Coronary artery (tissue), 2 donors: ENCODE data around the gene HNRNPF.

ENCODE experiments used
- DNase-seq: peaks from one replicate; pipeline ENCODE4 v3.0.0-alpha.2; 2017; ENCODE audit warnings: low spot score
- H3K27ac ChIP-seq, 2 donors: fragments of 200-600 bp; sonication (generic); one replicate each; pipeline ENCODE4 v1.5.1; 2016 to 2019
- H3K4me3 ChIP-seq: fragments of 200-600 bp; sonication (generic); 2 replicates; pipeline ENCODE4 v1.5.1; 2016; ENCODE audit warnings: mild to moderate bottlenecking, moderate library complexity
- TF ChIP-seq, protein P1 (sequence below): fragments of 200-600 bp; sonication (generic); IDR thresholded peaks from one replicate; pipeline ENCODE4 v1.5.1; 2019; ENCODE audit warnings: antibody characterized with exemption

Gene HNRNPF

DNA sequence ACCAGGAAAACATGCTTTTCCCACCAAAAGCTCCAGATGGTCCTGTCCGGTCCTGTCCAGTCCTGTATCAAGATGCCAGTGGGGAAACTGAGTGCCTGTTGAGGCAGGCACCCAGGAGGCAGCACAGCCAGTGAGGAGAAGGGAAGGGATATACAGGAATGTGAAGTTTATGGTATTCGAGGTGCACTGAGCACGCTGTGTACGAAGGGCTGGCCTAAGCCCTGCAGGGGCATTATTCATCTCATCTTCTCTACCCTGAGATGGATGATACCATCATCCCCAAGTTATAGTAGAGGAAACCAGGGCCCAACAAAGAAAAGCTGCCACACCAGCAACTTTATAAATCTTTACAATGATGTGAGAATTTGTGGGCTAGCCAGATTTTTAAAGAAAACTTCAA lies 61.0 kb downstream of the HNRNPF start:
- DNase-seq, result no peak
- H3K4me3 ChIP-seq, result no peak overlapping the region
- TF ChIP-seq, protein P1, sequence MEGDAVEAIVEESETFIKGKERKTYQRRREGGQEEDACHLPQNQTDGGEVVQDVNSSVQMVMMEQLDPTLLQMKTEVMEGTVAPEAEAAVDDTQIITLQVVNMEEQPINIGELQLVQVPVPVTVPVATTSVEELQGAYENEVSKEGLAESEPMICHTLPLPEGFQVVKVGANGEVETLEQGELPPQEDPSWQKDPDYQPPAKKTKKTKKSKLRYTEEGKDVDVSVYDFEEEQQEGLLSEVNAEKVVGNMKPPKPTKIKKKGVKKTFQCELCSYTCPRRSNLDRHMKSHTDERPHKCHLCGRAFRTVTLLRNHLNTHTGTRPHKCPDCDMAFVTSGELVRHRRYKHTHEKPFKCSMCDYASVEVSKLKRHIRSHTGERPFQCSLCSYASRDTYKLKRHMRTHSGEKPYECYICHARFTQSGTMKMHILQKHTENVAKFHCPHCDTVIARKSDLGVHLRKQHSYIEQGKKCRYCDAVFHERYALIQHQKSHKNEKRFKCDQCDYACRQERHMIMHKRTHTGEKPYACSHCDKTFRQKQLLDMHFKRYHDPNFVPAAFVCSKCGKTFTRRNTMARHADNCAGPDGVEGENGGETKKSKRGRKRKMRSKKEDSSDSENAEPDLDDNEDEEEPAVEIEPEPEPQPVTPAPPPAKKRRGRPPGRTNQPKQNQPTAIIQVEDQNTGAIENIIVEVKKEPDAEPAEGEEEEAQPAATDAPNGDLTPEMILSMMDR, result no peak
- H3K27ac ChIP-seq, result no peak overlapping the region

DNA sequence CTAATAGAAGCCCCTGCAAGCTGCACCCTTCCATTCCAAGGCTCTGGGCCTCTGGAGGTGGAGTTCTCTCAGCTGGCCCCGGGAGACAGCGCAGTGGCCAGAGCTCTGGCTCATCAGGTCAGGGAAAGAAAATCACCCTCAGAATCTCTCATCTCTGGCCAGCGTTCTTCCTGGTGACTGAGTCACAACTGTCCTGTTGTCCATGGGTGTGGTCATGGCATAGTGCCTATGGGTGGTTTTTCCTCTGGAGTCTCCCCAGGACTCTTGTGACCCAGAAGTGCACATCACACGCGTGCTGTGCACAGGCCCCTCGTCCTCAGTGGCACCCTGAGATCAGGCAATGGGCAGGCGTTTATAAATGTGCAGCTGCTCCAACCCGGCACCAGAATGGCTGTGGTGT lies 64.9 kb downstream of the HNRNPF start:
- H3K27ac ChIP-seq, result no peak overlapping the region
- TF ChIP-seq, protein P1, result no peak
- DNase-seq, result no peak
- H3K4me3 ChIP-seq, result no peak overlapping the region

DNA sequence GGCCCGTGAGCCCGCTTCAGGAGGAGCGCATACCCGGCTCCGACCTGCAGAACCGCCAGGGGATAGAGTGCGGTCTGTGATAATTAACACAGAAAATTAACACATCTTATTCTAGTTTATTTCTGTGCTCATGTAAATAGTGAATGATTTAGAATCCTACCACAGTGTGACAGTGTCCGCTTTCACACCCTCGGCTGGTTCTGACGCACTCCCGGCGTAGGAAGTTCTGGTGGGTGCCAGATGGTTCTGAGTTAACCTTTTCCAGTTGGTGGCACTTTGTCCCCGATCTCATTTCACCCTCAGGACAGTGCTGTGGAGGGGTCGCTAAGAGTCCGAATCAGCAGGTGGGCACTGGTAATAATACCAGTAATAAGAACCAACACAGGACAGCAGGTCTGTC lies 65.9 kb downstream of the HNRNPF start:
- TF ChIP-seq, protein P1, result no peak
- DNase-seq, result no peak
- H3K4me3 ChIP-seq, result no peak overlapping the region
- H3K27ac ChIP-seq, result no peak overlapping the region

DNA sequence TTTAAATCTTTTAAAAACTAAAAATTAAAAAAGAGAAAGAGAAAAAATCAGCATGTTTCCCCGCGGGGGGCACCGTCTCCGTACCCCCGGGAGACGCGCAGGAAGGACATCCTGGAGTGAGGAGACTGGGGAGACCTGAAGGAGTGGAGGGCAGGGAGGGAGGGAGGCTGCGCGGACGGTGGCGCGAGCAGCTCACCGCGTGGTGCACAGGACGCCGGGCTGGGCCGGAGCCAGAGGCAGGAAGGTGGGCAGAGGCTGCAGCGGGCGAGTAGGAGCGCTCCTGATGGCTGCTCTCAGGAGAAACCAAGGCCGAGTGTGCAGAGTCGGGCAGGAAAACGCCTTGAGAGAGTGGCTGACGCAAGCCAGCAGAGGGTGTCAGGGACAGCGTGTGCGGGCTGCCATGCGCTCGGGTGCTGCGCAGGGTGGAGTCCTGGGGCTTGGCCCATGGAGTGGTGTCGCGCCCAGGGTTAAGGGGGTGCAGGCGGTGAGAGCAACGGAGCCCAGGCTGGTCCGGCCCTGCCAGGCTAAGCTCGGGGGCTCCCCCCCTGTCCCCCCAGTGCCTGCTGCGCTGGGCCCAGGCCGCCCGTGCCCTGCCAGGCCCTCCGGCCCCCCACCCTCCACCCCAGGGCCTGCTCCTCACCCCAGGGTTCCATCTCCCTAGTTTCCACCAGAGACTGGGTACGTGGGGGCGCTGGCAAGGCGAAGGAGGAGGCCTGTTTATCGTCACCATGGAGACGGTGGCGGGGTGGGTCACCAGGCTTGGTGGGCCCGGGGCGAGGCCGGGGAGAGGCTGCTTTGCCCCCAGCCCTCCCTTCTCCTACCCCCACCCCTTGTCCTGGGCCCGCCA lies 66.5 kb downstream of the HNRNPF start:
- Histone ChIP-seq H3K4me3 (no peak overlapping the region), H3K27ac (no peak overlapping the region)
- no peak for DNase-seq
- TF ChIP-seq, protein P1, result no peak

DNA sequence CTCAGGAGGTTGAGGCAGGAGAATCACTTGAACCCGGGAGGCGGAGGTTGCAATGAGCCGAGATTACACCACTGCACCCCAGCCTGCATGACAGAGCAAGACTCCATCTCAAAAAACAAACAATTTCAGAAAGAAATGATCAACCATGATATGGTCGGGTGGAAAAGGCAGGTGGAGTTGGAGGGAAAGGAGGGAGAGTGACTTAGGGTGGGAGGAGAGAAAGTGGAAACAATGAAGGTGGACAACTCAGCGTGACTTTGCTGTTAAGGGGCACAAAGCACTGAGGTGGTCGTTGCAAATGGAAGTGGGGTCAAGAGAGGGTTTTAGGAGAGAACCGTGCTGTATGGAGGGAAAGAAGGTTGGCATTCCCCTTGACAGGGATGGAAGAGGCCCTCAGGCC lies 67.5 kb downstream of the HNRNPF start:
- no peak for DNase-seq
- TF ChIP-seq, protein P1, result no peak
- Histone ChIP-seq H3K4me3 (no peak overlapping the region), H3K27ac (no peak overlapping the region)

DNA sequence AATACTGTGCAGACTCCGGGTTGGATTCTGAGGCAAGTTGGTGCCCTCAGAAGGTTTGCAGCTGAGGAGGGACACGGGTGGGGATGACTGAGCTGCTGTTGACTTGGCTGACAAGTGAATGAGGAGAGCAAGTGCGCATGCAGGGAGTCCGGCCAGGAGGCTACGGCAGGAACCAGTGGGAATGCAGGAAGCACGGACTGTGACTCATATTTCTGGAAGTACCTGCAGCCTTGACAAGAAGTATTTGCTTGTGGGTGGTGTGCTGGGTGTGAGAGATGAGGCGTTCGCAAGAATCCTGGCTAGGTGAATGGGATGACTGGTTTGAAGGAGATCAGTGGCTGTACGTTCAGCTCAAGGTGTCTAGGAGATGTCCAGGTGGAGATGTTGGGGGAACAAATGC lies 68.4 kb downstream of the HNRNPF start:
- TF ChIP-seq, protein P1, result no peak
- H3K27ac ChIP-seq, result no peak overlapping the region
- DNase-seq, result no peak
- H3K4me3 ChIP-seq, result no peak overlapping the region

DNA sequence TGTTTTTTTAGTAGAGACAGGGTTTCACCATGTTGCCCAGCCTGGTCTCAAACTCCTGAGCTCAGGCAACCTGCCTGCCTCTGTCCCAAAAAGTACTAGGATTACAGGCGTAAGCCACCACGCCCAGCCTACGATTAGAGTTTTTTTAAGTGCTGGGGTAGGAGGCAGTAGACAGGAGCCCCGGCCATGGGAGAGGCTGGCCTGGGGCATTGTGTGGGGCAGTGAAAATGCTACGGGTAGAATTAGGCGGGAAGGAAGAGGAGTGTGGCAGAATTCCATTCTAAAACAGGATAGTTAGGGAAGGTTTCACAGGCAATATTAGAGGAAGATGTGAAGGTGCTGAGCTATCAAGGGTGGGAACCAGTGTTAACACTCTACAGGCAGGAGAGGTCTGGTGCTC lies 68.9 kb downstream of the HNRNPF start:
- Histone ChIP-seq H3K27ac (no peak overlapping the region), H3K4me3 (no peak overlapping the region)
- TF ChIP-seq, protein P1, result no peak
- no peak for DNase-seq
